ENCODE measurements around the gene WIPI1.

Gene WIPI1

DNA sequence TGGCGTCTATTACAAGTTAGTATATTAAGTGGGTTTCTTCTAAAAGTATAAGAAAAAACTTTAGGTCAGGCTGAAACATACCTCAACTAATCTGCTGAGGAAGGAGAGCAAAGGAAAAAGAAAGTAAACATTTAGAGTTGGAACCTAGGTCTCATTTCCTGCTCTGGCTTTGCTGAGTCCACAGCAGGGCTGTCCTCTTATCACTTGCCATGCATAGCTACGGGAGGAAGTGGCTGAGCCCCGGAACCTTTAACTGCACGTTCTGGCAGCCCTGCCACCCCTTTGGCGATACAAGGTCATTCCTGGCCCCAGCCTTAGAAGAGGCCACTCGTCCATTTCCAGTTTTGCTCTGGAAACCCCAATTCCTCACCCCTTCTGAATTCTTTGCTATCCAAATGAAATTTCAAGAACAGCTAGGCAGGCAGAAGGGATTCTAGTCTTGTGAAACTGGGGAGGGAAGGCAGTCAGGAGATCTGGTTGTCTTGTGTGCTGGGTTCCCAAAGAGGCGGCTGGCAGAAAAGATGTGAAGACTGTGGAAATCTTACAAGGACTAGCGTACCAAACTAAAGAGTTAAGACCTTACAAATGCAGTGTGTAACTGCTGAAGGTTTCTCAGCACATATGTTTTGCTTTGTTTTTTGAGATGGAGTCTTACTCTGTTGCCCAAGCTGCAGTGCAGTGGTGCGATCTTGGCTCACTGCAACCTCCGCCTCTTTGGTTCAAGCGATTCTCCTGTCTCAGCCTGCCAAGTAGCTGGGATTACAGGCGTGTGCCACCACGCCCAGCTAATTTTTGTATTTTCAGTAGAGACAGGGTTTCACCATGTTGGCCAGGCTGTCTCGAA lies 19.1 kb downstream of the WIPI1 start:
- Histone ChIP-seq H3K36me3 (ENCODE audit: control insufficient read depth, insufficient read depth, low read length) (no peaks in the 10 kb centered on the region), H3K9me3 (ENCODE audit: control insufficient read depth, low read length) (no peaks in the 10 kb centered on the region)
- WGBS, 2 experiments, result 85 to 87% methylated on average over 14 of the region's 14 CpGs

GRCh38 chr17:68435876-68436842 lies 21.1 kb downstream of the WIPI1 start:
- 76 to 78% methylated on average over 20 of the region's 20 CpGs for WGBS, 2 experiments
- no peaks in the 10 kb centered on the region for H3K27me3 ChIP-seq (ENCODE audit: control insufficient read depth, insufficient read depth, low read length, poor library complexity, severe bottlenecking)
- no peaks in the 10 kb centered on the region for H3K4me1 ChIP-seq (ENCODE audit: control insufficient read depth, insufficient read depth, low read length)
- no peak overlapping the region for H3K4me3 ChIP-seq (ENCODE audit: insufficient read depth, low read depth, low read length)
- H3K36me3 ChIP-seq (ENCODE audit: control insufficient read depth, insufficient read depth, low read length), result no peaks in the 10 kb centered on the region
- H3K27ac ChIP-seq (ENCODE audit: insufficient read depth, low read depth, low read length, poor library complexity, severe bottlenecking), result no peak overlapping the region
- H3K9me3 ChIP-seq (ENCODE audit: control insufficient read depth, low read length), result no peaks in the 10 kb centered on the region

More for the DNA sequence above, 19.1 kb downstream of the WIPI1 start:
- Histone ChIP-seq H3K4me3 (ENCODE audit: insufficient read depth, low read depth, low read length) (no peak overlapping the region), H3K27me3 (ENCODE audit: control insufficient read depth, insufficient read depth, low read length, poor library complexity, severe bottlenecking) (no peaks in the 10 kb centered on the region), H3K27ac (ENCODE audit: insufficient read depth, low read depth, low read length, poor library complexity, severe bottlenecking) (no peak overlapping the region), H3K4me1 (ENCODE audit: control insufficient read depth, insufficient read depth, low read length) (no peaks in the 10 kb centered on the region)

- Histone ChIP-seq H3K36me3 (ENCODE audit: control insufficient read depth, insufficient read depth, low read length) (no peaks in the 10 kb centered on the region), H3K27me3 (ENCODE audit: control insufficient read depth, insufficient read depth, low read length, poor library complexity, severe bottlenecking) (no peaks in the 10 kb centered on the region), H3K4me3 (ENCODE audit: insufficient read depth, low read depth, low read length) (no peak overlapping the region), H3K27ac (ENCODE audit: insufficient read depth, low read depth, low read length, poor library complexity, severe bottlenecking) (no peak overlapping the region), H3K9me3 (ENCODE audit: control insufficient read depth, low read length) (no peaks in the 10 kb centered on the region), H3K4me1 (ENCODE audit: control insufficient read depth, insufficient read depth, low read length) (no peaks in the 10 kb centered on the region)
- WGBS, 2 experiments, result 94 to 96% methylated on average over 5 to 6 of the region's 6 CpGs
Observed at GRCh38 chr17:68435361-68435760, 21.9 kb downstream of the WIPI1 start.

DNA sequence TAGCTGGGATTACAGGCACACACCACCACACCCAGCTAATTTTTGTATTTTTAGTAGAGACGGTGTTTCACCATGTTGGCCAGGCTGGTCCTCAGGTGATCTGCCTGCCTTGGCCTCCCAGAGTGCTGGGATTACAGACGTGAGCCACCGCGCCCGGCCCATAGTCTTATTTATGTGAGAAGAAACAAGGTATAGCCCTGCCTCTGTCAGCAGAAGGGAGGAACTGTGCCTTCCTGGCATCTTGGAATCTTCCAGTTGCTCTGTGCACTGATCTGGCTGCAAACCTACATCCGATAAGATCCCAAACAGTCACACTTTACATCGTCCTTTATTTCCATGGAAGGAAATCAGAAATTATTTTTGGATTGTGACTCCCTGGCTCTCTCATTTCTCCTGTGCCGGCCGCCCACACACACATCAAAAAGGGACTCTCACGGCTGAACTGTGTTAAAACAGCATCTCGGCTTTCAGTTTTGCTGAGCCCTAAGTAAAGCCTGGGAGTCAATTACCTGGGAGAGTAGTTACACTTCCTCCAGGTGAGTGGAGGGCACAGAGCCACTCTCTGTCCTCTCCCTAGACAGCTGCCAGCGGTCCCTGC lies 23.3 kb downstream of the WIPI1 start:
- H3K4me1 ChIP-seq (ENCODE audit: control insufficient read depth, insufficient read depth, low read length), result no peaks in the 10 kb centered on the region
- no peaks in the 10 kb centered on the region for H3K9me3 ChIP-seq (ENCODE audit: control insufficient read depth, low read length)
- H3K27ac ChIP-seq (ENCODE audit: insufficient read depth, low read depth, low read length, poor library complexity, severe bottlenecking), result no peak overlapping the region
- no peaks in the 10 kb centered on the region for H3K36me3 ChIP-seq (ENCODE audit: control insufficient read depth, insufficient read depth, low read length)
- no peak overlapping the region for H3K4me3 ChIP-seq (ENCODE audit: insufficient read depth, low read depth, low read length)
- WGBS, 2 experiments, result 92 to 94% methylated on average over 12 of the region's 12 CpGs
- no peaks in the 10 kb centered on the region for H3K27me3 ChIP-seq (ENCODE audit: control insufficient read depth, insufficient read depth, low read length, poor library complexity, severe bottlenecking)

- Histone ChIP-seq H3K4me1 (ENCODE audit: control insufficient read depth, insufficient read depth, low read length) (no peaks in the 10 kb centered on the region), H3K9me3 (ENCODE audit: control insufficient read depth, low read length) (no peaks in the 10 kb centered on the region), H3K27ac (ENCODE audit: insufficient read depth, low read depth, low read length, poor library complexity, severe bottlenecking) (no peak overlapping the region), H3K36me3 (ENCODE audit: control insufficient read depth, insufficient read depth, low read length) (no peaks in the 10 kb centered on the region), H3K4me3 (ENCODE audit: insufficient read depth, low read depth, low read length) (no peak overlapping the region), H3K27me3 (ENCODE audit: control insufficient read depth, insufficient read depth, low read length, poor library complexity, severe bottlenecking) (no peaks in the 10 kb centered on the region)
- WGBS, 2 experiments, result 93 to 94% methylated on average over 9 of the region's 9 CpGs
Observed at GRCh38 chr17:68433211-68433610, 24.1 kb downstream of the WIPI1 start.

GRCh38 chr17:68432086-68432864 lies 25.0 kb downstream of the WIPI1 start:
- WGBS, 2 experiments, result 91 to 92% methylated on average over 14 of the region's 14 CpGs
- Histone ChIP-seq H3K4me1 (ENCODE audit: control insufficient read depth, insufficient read depth, low read length) (no peaks in the 10 kb centered on the region), H3K27me3 (ENCODE audit: control insufficient read depth, insufficient read depth, low read length, poor library complexity, severe bottlenecking) (no peaks in the 10 kb centered on the region), H3K4me3 (ENCODE audit: insufficient read depth, low read depth, low read length) (no peak overlapping the region), H3K36me3 (ENCODE audit: control insufficient read depth, insufficient read depth, low read length) (no peaks in the 10 kb centered on the region), H3K9me3 (ENCODE audit: control insufficient read depth, low read length) (no peaks in the 10 kb centered on the region), H3K27ac (ENCODE audit: insufficient read depth, low read depth, low read length, poor library complexity, severe bottlenecking) (no peak overlapping the region)

DNA sequence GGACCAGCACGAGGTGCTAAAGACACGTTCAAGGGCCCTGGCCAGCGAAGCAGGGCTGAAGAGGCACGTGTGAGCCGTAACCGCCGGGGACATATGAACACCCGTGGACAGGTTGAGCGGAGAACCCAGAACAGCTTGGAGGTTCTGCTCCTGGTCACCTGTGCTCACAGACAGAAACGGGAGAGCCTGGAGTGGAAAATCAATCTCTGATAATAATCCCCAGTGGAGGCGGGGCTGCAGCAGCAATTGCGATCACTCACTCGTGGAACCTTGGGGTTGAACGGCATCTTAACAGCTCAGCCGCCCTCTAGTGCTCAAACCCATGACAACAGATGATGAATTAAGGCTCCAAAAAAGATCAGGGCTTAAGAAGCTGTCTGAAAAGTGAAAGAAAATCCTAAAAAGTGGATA lies 25.6 kb downstream of the WIPI1 start:
- WGBS, 2 experiments, result 62 to 66% methylated on average over 15 of the region's 15 CpGs
- Histone ChIP-seq H3K4me3 (ENCODE audit: insufficient read depth, low read depth, low read length) (no peak overlapping the region), H3K36me3 (ENCODE audit: control insufficient read depth, insufficient read depth, low read length) (no peaks in the 10 kb centered on the region), H3K27me3 (ENCODE audit: control insufficient read depth, insufficient read depth, low read length, poor library complexity, severe bottlenecking) (no peaks in the 10 kb centered on the region), H3K4me1 (ENCODE audit: control insufficient read depth, insufficient read depth, low read length) (no peaks in the 10 kb centered on the region), H3K9me3 (ENCODE audit: control insufficient read depth, low read length) (no peaks in the 10 kb centered on the region), H3K27ac (ENCODE audit: insufficient read depth, low read depth, low read length, poor library complexity, severe bottlenecking) (no peak overlapping the region)

DNA sequence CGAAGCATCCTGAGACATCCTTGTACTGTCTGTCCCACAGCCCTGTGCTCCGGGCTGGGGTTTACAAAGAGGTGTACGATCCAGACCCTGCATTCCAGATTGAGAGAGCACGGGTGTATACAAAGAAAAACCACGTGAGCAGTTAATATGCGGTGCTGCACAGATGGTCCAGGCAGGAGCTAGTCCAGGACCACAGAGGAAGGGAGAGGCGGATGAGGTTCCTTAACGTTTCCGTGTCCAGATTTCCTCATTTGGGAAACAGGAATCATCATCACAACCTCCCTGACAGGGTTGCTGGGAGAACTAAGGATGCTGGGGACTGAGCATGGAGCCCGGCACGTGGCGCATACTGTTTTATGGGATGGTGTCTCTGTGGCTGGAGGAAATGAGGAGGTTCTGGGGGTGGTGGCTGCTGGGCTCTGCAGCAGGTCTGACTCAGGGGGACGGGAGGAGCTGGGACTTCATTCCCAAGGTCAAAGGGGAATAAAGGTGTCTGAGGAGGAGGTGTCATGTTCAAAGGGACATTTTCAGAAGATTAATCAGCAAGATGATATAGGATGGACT lies 26.2 kb downstream of the WIPI1 start:
- no peak overlapping the region for H3K4me3 ChIP-seq (ENCODE audit: insufficient read depth, low read depth, low read length)
- no peaks in the 10 kb centered on the region for H3K36me3 ChIP-seq (ENCODE audit: control insufficient read depth, insufficient read depth, low read length)
- H3K27ac ChIP-seq (ENCODE audit: insufficient read depth, low read depth, low read length, poor library complexity, severe bottlenecking), result no peak overlapping the region
- no peaks in the 10 kb centered on the region for H3K9me3 ChIP-seq (ENCODE audit: control insufficient read depth, low read length)
- no peaks in the 10 kb centered on the region for H3K27me3 ChIP-seq (ENCODE audit: control insufficient read depth, insufficient read depth, low read length, poor library complexity, severe bottlenecking)
- H3K4me1 ChIP-seq (ENCODE audit: control insufficient read depth, insufficient read depth, low read length), result no peaks in the 10 kb centered on the region
- 89% methylated on average over 13 of the region's 13 CpGs for WGBS, 2 experiments

- H3K4me1 ChIP-seq (ENCODE audit: control insufficient read depth, insufficient read depth, low read length), result no peaks in the 10 kb centered on the region
- 94 to 97% methylated on average over 11 of the region's 11 CpGs for WGBS, 2 experiments
- no peaks in the 10 kb centered on the region for H3K27me3 ChIP-seq (ENCODE audit: control insufficient read depth, insufficient read depth, low read length, poor library complexity, severe bottlenecking)
- no peak overlapping the region for H3K4me3 ChIP-seq (ENCODE audit: insufficient read depth, low read depth, low read length)
- no peaks in the 10 kb centered on the region for H3K36me3 ChIP-seq (ENCODE audit: control insufficient read depth, insufficient read depth, low read length)
- H3K27ac ChIP-seq (ENCODE audit: insufficient read depth, low read depth, low read length, poor library complexity, severe bottlenecking), result no peak overlapping the region
- no peaks in the 10 kb centered on the region for H3K9me3 ChIP-seq (ENCODE audit: control insufficient read depth, low read length)
Observed at GRCh38 chr17:68429881-68430280, 27.4 kb downstream of the WIPI1 start.
